ENCODE measurements around the gene POLG2.
A peak's percentile ranks its signal among the peaks of the same experiment; 100 is the strongest.

POLG2 gene

GRCh38 chr17:64515419-64515818 lies 18.6 kb upstream of the POLG2 start:
- Histone ChIP-seq H3K79me2 (ENCODE audit: insufficient read depth, low read depth) (no peaks in the 10 kb centered on the region), H3K4me2 (no peak overlapping the region), H2AFZ (ENCODE audit: low read depth) (no peak overlapping the region), H3K27me3 (ENCODE audit: insufficient read depth, low read depth) (no peaks in the 10 kb centered on the region), H3K4me1 (ENCODE audit: low read depth, poor library complexity, severe bottlenecking) (no peaks in the 10 kb centered on the region), H3K36me3 (ENCODE audit: insufficient read depth) (no peaks in the 10 kb centered on the region), H3K27ac (no peak overlapping the region), H4K20me1 (ENCODE audit: insufficient read depth) (no peaks in the 10 kb centered on the region), H3K4me3 (IDR thresholded peaks at IDR 0.05; ENCODE audit: insufficient read depth, low read depth, low read length) (no peak overlapping the region), H3K9ac (no peak overlapping the region)
- TF ChIP-seq CTCF (conservative IDR thresholded peaks at IDR 0.05; ENCODE audit: low read depth, low read length) = no peak

- Histone ChIP-seq H3K4me3 (IDR thresholded peaks at IDR 0.05; ENCODE audit: insufficient read depth, low read depth, low read length) (no peak overlapping the region), H4K20me1 (ENCODE audit: insufficient read depth) (peaks cover 21% of the 10 kb centered on the region), H3K9ac (no peak overlapping the region), H3K4me1 (ENCODE audit: low read depth, poor library complexity, severe bottlenecking) (peaks cover 18% of the 10 kb centered on the region), H2AFZ (ENCODE audit: low read depth) (no peak overlapping the region), H3K27ac (no peak overlapping the region), H3K36me3 (ENCODE audit: insufficient read depth) (peaks cover 10% of the 10 kb centered on the region; the same call in 1 of the 2 replicates), H3K27me3 (ENCODE audit: insufficient read depth, low read depth) (no peaks in the 10 kb centered on the region), H3K79me2 (ENCODE audit: insufficient read depth, low read depth) (peaks cover 46% of the 10 kb centered on the region), H3K4me2 (0 out of 2 replicates have a peak overlapping the region, but pooled peaks have one; percentile 13)
- no peak for TF ChIP-seq CTCF (conservative IDR thresholded peaks at IDR 0.05; ENCODE audit: low read depth, low read length)
Observed at GRCh38 chr17:64509179-64509578, 12.3 kb upstream of the POLG2 start.

GRCh38 chr17:64508683-64509082 lies 11.8 kb upstream of the POLG2 start:
- no peak for TF ChIP-seq CTCF (conservative IDR thresholded peaks at IDR 0.05; ENCODE audit: low read depth, low read length)
- Histone ChIP-seq H3K4me2 (peak overlapping the region; percentile 91), H2AFZ (ENCODE audit: low read depth) (no peak overlapping the region), H3K4me1 (ENCODE audit: low read depth, poor library complexity, severe bottlenecking) (peaks cover 23% of the 10 kb centered on the region), H3K9ac (no peak overlapping the region), H3K36me3 (ENCODE audit: insufficient read depth) (peaks cover 15% of the 10 kb centered on the region), H3K4me3 (IDR thresholded peaks at IDR 0.05; ENCODE audit: insufficient read depth, low read depth, low read length) (no peak overlapping the region), H3K79me2 (ENCODE audit: insufficient read depth, low read depth) (peaks cover 51% of the 10 kb centered on the region), H4K20me1 (ENCODE audit: insufficient read depth) (peaks cover 26% of the 10 kb centered on the region), H3K27ac (no peak overlapping the region), H3K27me3 (ENCODE audit: insufficient read depth, low read depth) (no peaks in the 10 kb centered on the region)

GRCh38 chr17:64507413-64507782 lies 10.5 kb upstream of the POLG2 start:
- H3K4me3 ChIP-seq (IDR thresholded peaks at IDR 0.05; ENCODE audit: insufficient read depth, low read depth, low read length) = no peak overlapping the region
- H3K27me3 ChIP-seq (ENCODE audit: insufficient read depth, low read depth) = no peaks in the 10 kb centered on the region
- peak; percentile 71 for TF ChIP-seq CTCF (conservative IDR thresholded peaks at IDR 0.05; ENCODE audit: low read depth, low read length)
- peaks cover 63% of the 10 kb centered on the region for H3K79me2 ChIP-seq (ENCODE audit: insufficient read depth, low read depth)
- peaks cover 38% of the 10 kb centered on the region for H4K20me1 ChIP-seq (ENCODE audit: insufficient read depth)
- peak overlapping the region; percentile 72 for H2AFZ ChIP-seq (ENCODE audit: low read depth)
- peak overlapping the region; percentile 100 for H3K9ac ChIP-seq
- H3K36me3 ChIP-seq (ENCODE audit: insufficient read depth) = peaks cover 27% of the 10 kb centered on the region
- H3K4me1 ChIP-seq (ENCODE audit: low read depth, poor library complexity, severe bottlenecking) = peaks cover 36% of the 10 kb centered on the region
- peak overlapping the region; percentile 91 for H3K4me2 ChIP-seq
- peak overlapping the region; percentile 99 for H3K27ac ChIP-seq
